IMR-90 (cell line): ENCODE results near the gene AFAP1L2. TPM values are rescaled to one million over a fixed set of nuclear protein-coding genes. Genes with fewer than 3 reads are reported as not detected.
A peak's percentile ranks its signal among the peaks of the same experiment; 100 is the strongest.

Source experiments
- ATAC-seq: fragments of 200-7000 bp; cut with Tn5 transposase; 2 replicates; pipeline ENCODE4 v1.9.1; 2020; ENCODE audit warnings: low read depth, mild to moderate bottlenecking, moderate library complexity
- BruUV-seq: library from RNA; stranded (reverse); fragments of 400-500 nt; replicated peaks from 2 replicates; lab custom pipeline; 2021; lab: Mats Ljungman, UMichigan
- CTCF ChIA-PET: fragments of 300-600 bp; formaldehyde crosslinking; extraction: SDS; loops from one replicate; lab custom pipeline; 2021; ENCODE audit warnings: antibody characterized with exemption; lab: Yijun Ruan, JAX
- POLR2A ChIA-PET: fragments of 300-600 bp; sonication (Branson Sonifier 250); formaldehyde crosslinking; loops from one replicate; lab custom pipeline; 2022; ENCODE audit warnings: antibody characterized with exemption; ENCODE audit not compliant: unreplicated experiment; lab: Charles Lee
- DNase-seq: peaks from one replicate; pipeline ENCODE4 v3.0.0; 2013
- H2AFZ ChIP-seq: replicated peaks from 2 replicates; pipeline ENCODE3; 2013; ENCODE audit warnings: low read length, mild to moderate bottlenecking; ENCODE audit not compliant: poor library complexity
- H2AK5ac ChIP-seq: 2 replicates; pipeline ENCODE4 v1.6.1; 2013; ENCODE audit warnings: low read depth, low read length, inconsistent platforms
- H2AK9ac ChIP-seq: replicated peaks from 2 replicates; pipeline ENCODE3; 2013; ENCODE audit warnings: mild to moderate bottlenecking, low read depth, low read length, moderate library complexity; ENCODE audit not compliant: poor library complexity
- H2BK120ac ChIP-seq: 2 replicates; pipeline ENCODE4 v1.6.1; 2013; ENCODE audit warnings: low read depth, low read length, inconsistent platforms
- H2BK15ac ChIP-seq: 3 replicates; pipeline ENCODE4 v1.6.1; 2013; ENCODE audit warnings: low read depth, low read length, inconsistent platforms
- H2BK20ac ChIP-seq: 2 replicates; pipeline ENCODE4 v1.6.1; 2013; ENCODE audit warnings: low read depth, mild to moderate bottlenecking, inconsistent platforms, low read length, moderate library complexity
- H2BK5ac ChIP-seq: 2 replicates; pipeline ENCODE4 v1.6.1; 2013; ENCODE audit warnings: mild to moderate bottlenecking, low read depth, low read length, inconsistent platforms; ENCODE audit not compliant: poor library complexity, severe bottlenecking
- H3K14ac ChIP-seq: replicated peaks from 2 replicates; pipeline ENCODE4 v1.6.1; 2013; ENCODE audit warnings: low read depth, low read length, inconsistent platforms
- H3K18ac ChIP-seq: 2 replicates; pipeline ENCODE4 v1.6.1; 2013; ENCODE audit warnings: low read depth, low read length, control low read depth
- H3K23ac ChIP-seq: 2 replicates; pipeline ENCODE4 v1.6.1; 2013; ENCODE audit warnings: low read depth, low read length, inconsistent platforms
- H3K27ac ChIP-seq: 2 replicates; pipeline ENCODE4 v1.5.1; 2013; ENCODE audit warnings: mild to moderate bottlenecking, control low read depth, low read length; ENCODE audit not compliant: insufficient read depth
- H3K27me3 ChIP-seq: 2 replicates; pipeline ENCODE4 v1.6.1; 2013; ENCODE audit warnings: low read length; ENCODE audit not compliant: control insufficient read depth, insufficient read depth
- H3K36me3 ChIP-seq: 2 replicates; pipeline ENCODE4 v1.6.1; 2013; ENCODE audit warnings: low read length, mixed read lengths; ENCODE audit not compliant: control insufficient read depth, insufficient read depth
- H3K4ac ChIP-seq: 2 replicates; pipeline ENCODE4 v1.6.1; 2013; ENCODE audit warnings: low read depth, low read length, inconsistent platforms
- H3K4me1 ChIP-seq: 2 replicates; pipeline ENCODE4 v1.6.1; 2013; ENCODE audit warnings: low read length, mixed read lengths; ENCODE audit not compliant: control insufficient read depth, insufficient read depth
- H3K4me2 ChIP-seq: 2 replicates; pipeline ENCODE4 v1.6.1; 2013; ENCODE audit warnings: low read depth, mild to moderate bottlenecking, control low read depth, low read length, moderate library complexity
- H3K4me3 ChIP-seq: 2 replicates; pipeline ENCODE4 v1.5.1; 2013; ENCODE audit warnings: low read depth, mild to moderate bottlenecking, control low read depth, low read length, moderate library complexity; ENCODE audit not compliant: insufficient read depth
- H3K56ac ChIP-seq: 2 replicates; pipeline ENCODE4 v1.6.1; 2013; ENCODE audit warnings: low read length, inconsistent platforms; ENCODE audit not compliant: insufficient read depth; ENCODE audit errors: extremely low read depth
- H3K79me1 ChIP-seq, 2 experiments: 2 replicates each; pipeline ENCODE4 v1.6.1; 2013; ENCODE audit warnings: low read length in 2 of 2, inconsistent platforms in 1 of 2, low read depth in 1 of 2
- H3K9ac ChIP-seq: 2 replicates; pipeline ENCODE4 v1.6.1; 2013; ENCODE audit warnings: low read depth, low read length, control low read depth
- H3K9me1 ChIP-seq: 2 replicates; pipeline ENCODE4 v1.6.1; 2013; ENCODE audit warnings: low read length, inconsistent platforms; ENCODE audit not compliant: insufficient read depth
- H3K9me3 ChIP-seq: 2 replicates; pipeline ENCODE4 v1.6.1; 2013; ENCODE audit warnings: low read length; ENCODE audit not compliant: control insufficient read depth, insufficient read depth
- H4K20me1 ChIP-seq: 2 replicates; pipeline ENCODE4 v1.6.1; 2013; ENCODE audit warnings: low read length, inconsistent platforms; ENCODE audit not compliant: insufficient read depth
- H4K5ac ChIP-seq: 2 replicates; pipeline ENCODE4 v1.6.1; 2013; ENCODE audit warnings: mild to moderate bottlenecking, low read depth, low read length, control low read depth
- H4K8ac ChIP-seq, 2 experiments: 2 replicates each; pipeline ENCODE4 v1.6.1; 2013; ENCODE audit warnings: low read depth in 2 of 2, low read length in 2 of 2, control low read depth in 1 of 2, inconsistent platforms in 1 of 2
- H4K91ac ChIP-seq: 2 replicates; pipeline ENCODE4 v1.6.1; 2013; ENCODE audit warnings: low read depth, low read length, inconsistent platforms; ENCODE audit not compliant: insufficient read depth
- ELK1 ChIP-seq: fragments of 150-350 bp; IDR thresholded peaks from 2 replicates; pipeline ENCODE4 v1.6.1; 2016; ENCODE audit warnings: low read depth, mild to moderate bottlenecking, low read length, moderate library complexity, borderline replicate concordance
- FOS ChIP-seq: fragments of 150-350 bp; IDR thresholded peaks from 2 replicates; pipeline ENCODE4 v1.6.1; 2016; ENCODE audit warnings: low read depth, low read length
- MAZ ChIP-seq: IDR thresholded peaks from 2 replicates; pipeline ENCODE4 v1.6.1; 2012; ENCODE audit warnings: low read depth, mild to moderate bottlenecking, low read length, improper control_type of control experiment, moderate library complexity, borderline replicate concordance
- POLR2A ChIP-seq: IDR thresholded peaks from 2 replicates; pipeline ENCODE4 v1.6.1; 2012; ENCODE audit warnings: mild to moderate bottlenecking, low read depth, low read length
- SMC3 ChIP-seq: fragments of 150-350 bp; IDR thresholded peaks from 2 replicates; pipeline ENCODE4 v1.6.1; 2016; ENCODE audit warnings: low read depth, mild to moderate bottlenecking, antibody characterized with exemption, low read length, moderate library complexity
- USF2 ChIP-seq: fragments of 150-350 bp; IDR thresholded peaks from 2 replicates; pipeline ENCODE4 v1.6.1; 2017; ENCODE audit warnings: mild to moderate bottlenecking, antibody characterized with exemption, low read length, low read depth
- WGBS, 2 experiments: methylation state at CpG; one replicate each; pipeline versions ENCODE4 v1.1.5 to v1.1.7; 2013; ENCODE audit warnings: missing lambda C conversion rate in 2 of 2; ENCODE audit not compliant: insufficient read length in 1 of 2; ENCODE audit errors: extremely low coverage in 2 of 2; 5-methylcytosine and 5-hydroxymethylcytosine counted together
- dilution Hi-C: fragments of 300-500 bp; cut with HindIII; formaldehyde crosslinking; loops from one replicate; pipeline ENCODE4 v1.14.3; 2018; ENCODE audit warnings: low sequenced_read_pairs; ENCODE audit not compliant: unreplicated experiment
- in situ Hi-C: fragments of 300-500 bp; cut with MboI; formaldehyde crosslinking; loops from 3 replicates; pipeline ENCODE4 v1.14.3; 2019; ENCODE audit warnings: low sequenced_read_pairs, inconsistent platforms, mixed read lengths
- intact Hi-C: fragments of 100-400 bp; cut with micrococcal nuclease; formaldehyde crosslinking; loops from 2 replicates; pipeline ENCODE4 v1.10.0; 2022
- polyA plus RNA-seq, 3 experiments: library from polyadenylated mRNA; depleted of rRNA; stranded (reverse); fragments of >200 nt; gene quantifications; 2 replicates each; pipeline ENCODE4 v1.2.3, GENCODE V29; 2012; ENCODE audit warnings: low replicate concordance in 1 of 3
- total RNA-seq: library from RNA; depleted of rRNA; stranded (reverse); fragments of >200 nt; gene quantifications from 2 replicates; pipeline ENCODE4 v1.2.3, GENCODE V29; 2012

The AFAP1L2 gene
- total and polyA plus RNA-seq, 2 of the 4 experiments (the other 2 are of a cell fraction): under 0.01 to 0.10 TPM

GRCh38 chr10:114315566-114316420, 88.5 kb downstream of the AFAP1L2 start (continued):
- TF ChIP-seq MAZ: no peak

- no peak overlapping the region for H2BK5ac ChIP-seq
- no peak overlapping the region for H3K4ac ChIP-seq
- H3K27me3 ChIP-seq: peaks cover 22% of the 10 kb centered on the region
- DNase-seq (no peak), ATAC-seq (no peak)
- no CpG with 5 or more reads among the region's 11 CpGs for WGBS, 2 experiments
- no peak overlapping the region for H3K9ac ChIP-seq
- 0 out of 2 replicates have a peak, but pooled peaks cover 3% of the 10 kb centered on the region for H3K4me1 ChIP-seq
- H3K14ac ChIP-seq: no peak overlapping the region
- BruUV-seq: no TSS peak
- no peak overlapping the region for H3K27ac ChIP-seq
- no peak overlapping the region for H3K4me2 ChIP-seq
- H3K56ac ChIP-seq: no peak overlapping the region
- H2BK20ac ChIP-seq: no peak overlapping the region
- no peak for TF ChIP-seq ELK1
- TF ChIP-seq POLR2A: no peak
- TF ChIP-seq USF2: no peak
- TF ChIP-seq FOS: no peak
- TF ChIP-seq SMC3: no peak
- H4K8ac ChIP-seq: no peak overlapping the region
- no peak overlapping the region for H2BK120ac ChIP-seq
- H2BK15ac ChIP-seq: no peak overlapping the region
- no peaks in the 10 kb centered on the region for H3K36me3 ChIP-seq
- no peak overlapping the region for H2AK5ac ChIP-seq
- H3K9me1 ChIP-seq: no peaks in the 10 kb centered on the region
- in situ Hi-C loops (no loop called here), dilution Hi-C loops (no loop called here), intact Hi-C loops (no loop called here)
- H4K91ac ChIP-seq: no peak overlapping the region
- CTCF ChIA-PET: no interaction called here
- H2AFZ ChIP-seq: peak overlapping the region; percentile 51
- no peak overlapping the region for H4K5ac ChIP-seq
- no peak overlapping the region for H3K23ac ChIP-seq
- no peaks in the 10 kb centered on the region for H4K20me1 ChIP-seq
- no peaks in the 10 kb centered on the region for H3K79me1 ChIP-seq
- no peak overlapping the region for H2AK9ac ChIP-seq
- H3K18ac ChIP-seq: no peak overlapping the region
- H3K9me3 ChIP-seq: no peaks in the 10 kb centered on the region; the same call in 1 of the 2 replicates
- POLR2A ChIA-PET: no interaction called here
- no peak overlapping the region for H3K4me3 ChIP-seq
These were observed 90.4 kb downstream of the AFAP1L2 start for GRCh38 chr10:114313866-114314265.
